Gastroesophageal sphincter (tissue), 4 donors: ENCODE measurements around the gene IGIP. TPM values are rescaled to one million over a fixed set of nuclear protein-coding genes. Genes with fewer than 3 reads are reported as not detected.

ENCODE experiments used
- ATAC-seq: fragments of 150-250 bp; one replicate; pipeline ENCODE4 v1.9.1; 2016; ENCODE audit warnings: mild to moderate bottlenecking, moderate library complexity
- H3K27ac ChIP-seq, 4 donors: fragments of 200-600 bp; sonication (generic) in 3 of 4; 1 replicate in 3 of 4; 2 replicates in 1 of 4; pipeline ENCODE4 v1.5.1; 2016 to 2019
- H3K27me3 ChIP-seq: fragments of 200-600 bp; sonication (generic); one replicate; pipeline ENCODE4 v1.5.1; 2019
- H3K36me3 ChIP-seq, 2 donors: fragments of 200-600 bp; sonication (generic); one replicate each; pipeline ENCODE4 v1.5.1; 2019; ENCODE audit warnings: control low read depth in 1 of 2
- H3K4me1 ChIP-seq, 3 donors: fragments of 200-600 bp; sonication (generic); 1 replicate in 2 of 3; 2 replicates in 1 of 3; pipeline ENCODE4 v1.5.1; 2016 to 2019; ENCODE audit warnings: control low read depth in 2 of 3
- H3K4me3 ChIP-seq, 2 donors: fragments of 200-600 bp; sonication (generic); one replicate each; pipeline ENCODE4 v1.5.1; 2019; ENCODE audit warnings: mild to moderate bottlenecking in 1 of 2, moderate library complexity in 1 of 2
- H3K9me3 ChIP-seq, 3 donors: fragments of 200-600 bp; sonication (generic); one replicate each; pipeline ENCODE4 v1.5.1; 2017 to 2019; ENCODE audit warnings: control low read depth in 2 of 3
- EP300 ChIP-seq: sonication (generic); formaldehyde crosslinking; IDR thresholded peaks from one replicate; pipeline ENCODE4 v1.6.1; 2017; ENCODE audit warnings: antibody characterized with exemption, mild to moderate bottlenecking
- POLR2A ChIP-seq, 2 donors: fragments of 450-650 bp; IDR thresholded peaks; one replicate each; pipeline ENCODE4 v1.6.1; 2017; ENCODE audit warnings: antibody characterized with exemption in 2 of 2, mild to moderate bottlenecking in 2 of 2, moderate library complexity in 1 of 2
- POLR2AphosphoS5 ChIP-seq: sonication (generic); formaldehyde crosslinking; IDR thresholded peaks from one replicate; pipeline ENCODE4 v1.6.1; 2017; ENCODE audit warnings: antibody characterized with exemption
- WGBS, 2 donors: methylation state at CpG; one replicate each; pipeline ENCODE4 v1.1.5; 2018; ENCODE audit warnings: low coverage in 1 of 2; 5-methylcytosine and 5-hydroxymethylcytosine counted together
- total RNA-seq, 4 donors: library from RNA; depleted of rRNA; stranded (reverse); fragments of >200 nt; gene quantifications; one replicate each; pipeline ENCODE4 v1.1.0, GENCODE V29; 2016
- TF ChIP-seq, protein P1 (sequence below), 4 experiments: fragments of 200-600 bp in 2 of 4; fragments of 450-650 bp in 2 of 4; sonication (generic) in 1 of 4; IDR thresholded peaks; one replicate each; pipeline ENCODE4 v1.5.1; 2017 to 2019; ENCODE audit warnings: antibody characterized with exemption in 4 of 4, mild to moderate bottlenecking in 2 of 4, moderate library complexity in 2 of 4

The IGIP gene
- total RNA-seq, 4 donors from 2014 or later, result 26.0 to 36.6 (median 28.7) TPM

DNA sequence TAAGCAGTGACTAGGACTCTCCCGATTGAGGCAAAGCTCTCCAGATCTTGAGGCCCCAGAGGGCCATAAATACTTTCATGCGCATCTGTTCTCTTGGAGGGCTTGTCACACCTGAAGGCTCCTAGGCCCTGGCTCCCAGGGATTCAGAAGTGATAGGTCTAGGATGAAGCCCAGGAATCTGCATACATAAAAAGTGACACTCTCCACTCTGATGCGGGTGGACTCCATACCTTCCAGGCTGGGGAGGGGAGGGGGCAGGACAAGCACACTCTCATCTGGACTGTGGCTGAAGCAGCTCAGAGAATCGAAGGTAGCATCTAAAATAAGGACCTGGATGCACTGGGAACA, 40.2 kb downstream of the IGIP start:
- H3K9me3 ChIP-seq, result no peaks in the 10 kb centered on the region
- TF ChIP-seq POLR2A (IDR thresholded peaks at IDR 0.05), result no peak
- no peak for TF ChIP-seq POLR2AphosphoS5
- TF ChIP-seq EP300, result no peak
- TF ChIP-seq, protein P1, sequence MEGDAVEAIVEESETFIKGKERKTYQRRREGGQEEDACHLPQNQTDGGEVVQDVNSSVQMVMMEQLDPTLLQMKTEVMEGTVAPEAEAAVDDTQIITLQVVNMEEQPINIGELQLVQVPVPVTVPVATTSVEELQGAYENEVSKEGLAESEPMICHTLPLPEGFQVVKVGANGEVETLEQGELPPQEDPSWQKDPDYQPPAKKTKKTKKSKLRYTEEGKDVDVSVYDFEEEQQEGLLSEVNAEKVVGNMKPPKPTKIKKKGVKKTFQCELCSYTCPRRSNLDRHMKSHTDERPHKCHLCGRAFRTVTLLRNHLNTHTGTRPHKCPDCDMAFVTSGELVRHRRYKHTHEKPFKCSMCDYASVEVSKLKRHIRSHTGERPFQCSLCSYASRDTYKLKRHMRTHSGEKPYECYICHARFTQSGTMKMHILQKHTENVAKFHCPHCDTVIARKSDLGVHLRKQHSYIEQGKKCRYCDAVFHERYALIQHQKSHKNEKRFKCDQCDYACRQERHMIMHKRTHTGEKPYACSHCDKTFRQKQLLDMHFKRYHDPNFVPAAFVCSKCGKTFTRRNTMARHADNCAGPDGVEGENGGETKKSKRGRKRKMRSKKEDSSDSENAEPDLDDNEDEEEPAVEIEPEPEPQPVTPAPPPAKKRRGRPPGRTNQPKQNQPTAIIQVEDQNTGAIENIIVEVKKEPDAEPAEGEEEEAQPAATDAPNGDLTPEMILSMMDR (IDR thresholded peaks at IDR 0.05), result no peak
- WGBS, 2 donors, result 57 to 71% methylated on average over 1 to 2 of the region's 4 CpGs
- H3K4me1 ChIP-seq, result no peaks in the 10 kb centered on the region
- H3K4me3 ChIP-seq, result no peak overlapping the region
- ATAC-seq, result no peak
- no peak overlapping the region for H3K27ac ChIP-seq
- H3K36me3 ChIP-seq, result peaks cover 0 to 18% of the 10 kb centered on the region in 2 donors
- H3K27me3 ChIP-seq, result no peaks in the 10 kb centered on the region

DNA sequence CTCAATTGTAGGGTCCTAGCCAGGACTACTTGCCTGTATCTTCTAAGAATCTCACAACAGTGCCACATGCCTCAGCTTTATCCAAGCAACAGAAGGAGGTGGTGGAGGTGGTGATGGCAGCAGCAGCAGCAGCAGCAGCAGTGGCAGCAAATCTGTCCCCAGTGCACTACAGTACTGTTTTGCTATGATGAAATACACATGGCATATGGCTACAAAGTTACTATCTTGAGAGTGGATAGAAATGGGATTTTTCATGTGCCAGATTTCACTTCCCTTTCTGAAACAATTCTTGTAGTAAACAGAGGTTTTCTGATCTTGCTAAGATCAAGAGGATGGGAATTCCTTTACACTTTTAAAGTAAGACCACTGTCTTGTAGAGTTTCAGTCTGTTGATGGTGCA, 41.2 kb downstream of the IGIP start:
- TF ChIP-seq, protein P1 (IDR thresholded peaks at IDR 0.05), result no peak
- TF ChIP-seq POLR2AphosphoS5 (no peak), EP300 (no peak), POLR2A (IDR thresholded peaks at IDR 0.05) (no peak)
- H3K27me3 ChIP-seq, result no peaks in the 10 kb centered on the region
- no peaks in the 10 kb centered on the region for H3K9me3 ChIP-seq
- H3K4me1 ChIP-seq, result no peaks in the 10 kb centered on the region
- no peak overlapping the region for H3K27ac ChIP-seq
- peaks cover 0 to 18% of the 10 kb centered on the region in 2 donors for H3K36me3 ChIP-seq
- ATAC-seq, result no peak
- H3K4me3 ChIP-seq, result no peak overlapping the region

DNA sequence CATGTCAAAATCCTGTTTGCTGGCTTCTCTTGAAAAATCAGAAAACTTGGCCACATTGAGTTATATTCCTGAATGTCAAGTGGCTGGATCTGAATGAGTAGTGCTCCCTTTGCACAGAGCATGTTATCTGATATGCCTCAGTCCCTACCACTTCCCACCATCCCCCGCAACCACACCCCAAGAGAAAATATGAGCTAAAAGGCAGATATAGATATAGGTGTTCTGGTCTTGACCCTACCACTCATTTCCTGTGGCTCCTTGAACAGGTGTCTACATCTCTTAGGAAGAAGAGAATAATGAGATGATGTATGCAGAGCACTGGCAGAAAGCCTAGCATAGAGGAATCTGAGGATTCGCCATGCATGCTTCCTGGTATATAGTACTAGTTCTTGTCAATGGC, 42.6 kb downstream of the IGIP start:
- whole genome bisulfite sequencing, 2 donors, result 92 to 100% methylated on average over 2 of the region's 2 CpGs
- H3K27me3 ChIP-seq, result no peaks in the 10 kb centered on the region
- H3K9me3 ChIP-seq, result no peaks in the 10 kb centered on the region
- no peaks in the 10 kb centered on the region for H3K4me1 ChIP-seq
- ATAC-seq, result no peak
- no peak overlapping the region for H3K4me3 ChIP-seq
- H3K27ac ChIP-seq, result no peak overlapping the region
- peaks cover 0 to 18% of the 10 kb centered on the region in 2 donors for H3K36me3 ChIP-seq
- TF ChIP-seq, protein P1 (IDR thresholded peaks at IDR 0.05), result no peak
- TF ChIP-seq POLR2AphosphoS5 (no peak), EP300 (no peak)

DNA sequence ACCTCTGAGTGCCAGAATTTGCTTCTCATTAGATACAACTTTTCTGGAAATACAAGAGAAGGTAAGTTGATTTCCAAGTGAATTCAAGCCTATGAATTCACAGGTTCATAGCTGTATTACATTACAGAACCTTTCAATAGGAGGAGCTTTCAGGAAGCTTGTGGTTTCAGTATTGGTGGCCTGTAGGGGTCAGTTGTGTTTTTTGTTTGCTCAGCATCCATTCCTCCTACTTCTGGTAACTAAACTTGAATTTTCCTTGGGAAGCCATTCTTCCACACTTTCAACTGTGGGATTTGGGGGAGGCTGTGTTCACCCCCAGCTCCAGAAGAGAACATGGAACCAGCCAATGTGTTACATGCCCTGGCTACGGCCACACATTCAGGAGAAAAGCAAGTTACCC, 43.7 kb downstream of the IGIP start:
- Histone ChIP-seq H3K27ac (no peak overlapping the region), H3K9me3 (no peaks in the 10 kb centered on the region), H3K4me3 (no peak overlapping the region), H3K36me3 (peaks cover 0 to 18% of the 10 kb centered on the region in 2 donors), H3K4me1 (peaks cover 0 to 5% (median 0%) of the 10 kb centered on the region in 3 donors), H3K27me3 (no peaks in the 10 kb centered on the region)
- WGBS, 2 donors, result 83% methylated on average over 1 of the region's 1 CpG; no CpG with 5 or more reads in 1 of the 2 donors
- TF ChIP-seq EP300 (no peak), POLR2AphosphoS5 (no peak), POLR2A (IDR thresholded peaks at IDR 0.05) (no peak)
- TF ChIP-seq, protein P1 (IDR thresholded peaks at IDR 0.05), result no peak
- ATAC-seq, result no peak

DNA sequence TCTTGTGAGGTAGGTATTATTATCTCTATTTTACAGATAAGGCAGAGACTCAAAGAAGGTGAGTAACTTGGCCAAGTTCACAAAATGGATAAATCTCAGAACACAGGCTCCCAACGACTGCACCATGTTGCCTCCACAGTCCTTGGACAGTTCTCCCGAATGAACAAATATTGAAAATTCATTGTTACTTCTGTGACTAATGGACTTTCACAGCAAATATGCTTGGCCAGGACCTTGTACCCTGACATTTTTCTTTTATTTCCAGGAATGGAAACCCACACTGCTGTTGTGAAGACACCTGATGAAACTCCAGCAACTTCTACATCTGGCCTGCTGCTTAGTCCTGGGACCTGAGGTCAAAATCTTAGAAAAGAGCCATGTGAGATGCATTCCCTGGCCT, 46.7 kb downstream of the IGIP start:
- Histone ChIP-seq H3K27me3 (no peaks in the 10 kb centered on the region), H3K4me1 (peaks cover 4 to 27% (median 15%) of the 10 kb centered on the region in 3 donors), H3K36me3 (peaks cover 0 to 14% of the 10 kb centered on the region in 2 donors), H3K4me3 (no peak overlapping the region), H3K27ac (no peak overlapping the region), H3K9me3 (no peaks in the 10 kb centered on the region)
- no peak for TF ChIP-seq POLR2AphosphoS5
- no peak for TF ChIP-seq EP300
- TF ChIP-seq, protein P1 (IDR thresholded peaks at IDR 0.05), result no peak
- 79 to 84% methylated on average over 2 of the region's 2 CpGs for WGBS, 2 donors
- ATAC-seq, result no peak
